SIG-M5 treated with dmso at 0.1 percent for 504 hours (cell line): ENCODE results near the gene KCNMA1.
"Not testable (repeated sequence)": the region's sequence is repeated elsewhere in the genome, so short reads cannot be mapped to it uniquely, and the experiment has no call there.

Experiments
- DNase-seq: peaks from one replicate; lab custom pipeline; 2025; ENCODE audit not compliant: unreplicated experiment; lab: John Stamatoyannopoulos, UW

Gene KCNMA1

GRCh38 chr10:77428691-77429395 lies 208.8 kb downstream of the KCNMA1 start:
- DNase-seq: peak; percentile 24

- no peak for DNase-seq
These were observed 213.4 kb downstream of the KCNMA1 start for GRCh38 chr10:77424257-77424656.

- DNase-seq: no peak
These were observed 214.9 kb downstream of the KCNMA1 start for GRCh38 chr10:77422491-77423338.

GRCh38 chr10:77421591-77421990 lies 216.0 kb downstream of the KCNMA1 start:
- no peak for DNase-seq

GRCh38 chr10:77420947-77421523 lies 216.6 kb downstream of the KCNMA1 start:
- DNase-seq: no peak

- no peak for DNase-seq
These were observed 217.6 kb downstream of the KCNMA1 start for GRCh38 chr10:77419979-77420378.

- DNase-seq: no peak
These were observed 218.6 kb downstream of the KCNMA1 start for GRCh38 chr10:77419056-77419455.

GRCh38 chr10:77417806-77418640 lies 219.6 kb downstream of the KCNMA1 start:
- no peak for DNase-seq

GRCh38 chr10:77417359-77417758 lies 220.2 kb downstream of the KCNMA1 start:
- DNase-seq: no peak

GRCh38 chr10:77416311-77417135 lies 221.1 kb downstream of the KCNMA1 start:
- no peak for DNase-seq

GRCh38 chr10:77415313-77415960 lies 222.2 kb downstream of the KCNMA1 start:
- DNase-seq: no peak

- no peak for DNase-seq
These were observed 224.4 kb downstream of the KCNMA1 start for GRCh38 chr10:77413231-77413630.

- not testable (repeated sequence) for DNase-seq
These were observed 225.0 kb downstream of the KCNMA1 start for GRCh38 chr10:77412573-77413133.

GRCh38 chr10:77411805-77412204 lies 225.8 kb downstream of the KCNMA1 start:
- DNase-seq: no peak

GRCh38 chr10:77410523-77410922 lies 227.1 kb downstream of the KCNMA1 start:
- no peak for DNase-seq

GRCh38 chr10:77409697-77410471 lies 227.7 kb downstream of the KCNMA1 start:
- DNase-seq: peak; percentile 23

- no peak for DNase-seq
These were observed 229.3 kb downstream of the KCNMA1 start for GRCh38 chr10:77408259-77408658.

- DNase-seq: no peak
These were observed 230.7 kb downstream of the KCNMA1 start for GRCh38 chr10:77406764-77407430.
